Measurements from ENCODE around the gene GHRHR.

The GHRHR gene

GRCh38 chr7:30973292-30973691, 9.5 kb downstream of the GHRHR start:
- Histone ChIP-seq H3K4me3 (no peak overlapping the region), H3K9me3 (ENCODE audit: low read depth, low read length) (no peaks in the 10 kb centered on the region), H3K36me3 (ENCODE audit: insufficient read depth, low read length) (no peaks in the 10 kb centered on the region), H3K9ac (ENCODE audit: insufficient read length) (no peak overlapping the region), H3K27ac (no peak overlapping the region)
- DNase-seq (ENCODE audit: low read depth, low spot score), result no peak
- TF ChIP-seq POLR2AphosphoS5 (IDR thresholded peaks at IDR 0.05; ENCODE audit: borderline replicate concordance, low read depth, low read length), result no peak
- TF ChIP-seq FOXP2 (optimal IDR thresholded peaks at IDR 0.05; ENCODE audit: control extremely low read depth, extremely low read length, insufficient read depth), result no peak
- no peak for TF ChIP-seq EZH2 (IDR thresholded peaks at IDR 0.05)

GRCh38 chr7:30973791-30974604, 10.2 kb downstream of the GHRHR start:
- H3K36me3 ChIP-seq (ENCODE audit: insufficient read depth, low read length), result no peaks in the 10 kb centered on the region
- no peak overlapping the region for H3K27ac ChIP-seq
- H3K9ac ChIP-seq (ENCODE audit: insufficient read length), result no peak overlapping the region
- no peak for DNase-seq (ENCODE audit: low read depth, low spot score)
- no peak overlapping the region for H3K4me3 ChIP-seq
- no peak for TF ChIP-seq POLR2AphosphoS5 (IDR thresholded peaks at IDR 0.05; ENCODE audit: borderline replicate concordance, low read depth, low read length)
- no peak for TF ChIP-seq EZH2 (IDR thresholded peaks at IDR 0.05)
- TF ChIP-seq FOXP2 (optimal IDR thresholded peaks at IDR 0.05; ENCODE audit: control extremely low read depth, extremely low read length, insufficient read depth), result no peak
- no peaks in the 10 kb centered on the region for H3K9me3 ChIP-seq (ENCODE audit: low read depth, low read length)

GRCh38 chr7:30974605-30975255, 11.0 kb downstream of the GHRHR start:
- no peak for TF ChIP-seq FOXP2 (optimal IDR thresholded peaks at IDR 0.05; ENCODE audit: control extremely low read depth, extremely low read length, insufficient read depth)
- no peak for TF ChIP-seq POLR2AphosphoS5 (IDR thresholded peaks at IDR 0.05; ENCODE audit: borderline replicate concordance, low read depth, low read length)
- no peak for TF ChIP-seq EZH2 (IDR thresholded peaks at IDR 0.05)
- H3K9me3 ChIP-seq (ENCODE audit: low read depth, low read length), result no peaks in the 10 kb centered on the region
- H3K36me3 ChIP-seq (ENCODE audit: insufficient read depth, low read length), result no peaks in the 10 kb centered on the region
- H3K4me3 ChIP-seq, result no peak overlapping the region
- no peak overlapping the region for H3K9ac ChIP-seq (ENCODE audit: insufficient read length)
- no peak overlapping the region for H3K27ac ChIP-seq
- DNase-seq (ENCODE audit: low read depth, low spot score), result no peak

- H3K27ac ChIP-seq, result no peak overlapping the region
- no peaks in the 10 kb centered on the region for H3K36me3 ChIP-seq (ENCODE audit: insufficient read depth, low read length)
- no peak overlapping the region for H3K9ac ChIP-seq (ENCODE audit: insufficient read length)
- no peak overlapping the region for H3K4me3 ChIP-seq
- TF ChIP-seq EZH2 (IDR thresholded peaks at IDR 0.05) (no peak), FOXP2 (optimal IDR thresholded peaks at IDR 0.05; ENCODE audit: control extremely low read depth, extremely low read length, insufficient read depth) (no peak), POLR2AphosphoS5 (IDR thresholded peaks at IDR 0.05; ENCODE audit: borderline replicate concordance, low read depth, low read length) (no peak)
- no peaks in the 10 kb centered on the region for H3K9me3 ChIP-seq (ENCODE audit: low read depth, low read length)
- DNase-seq (ENCODE audit: low read depth, low spot score), result no peak
Measured at GRCh38 chr7:30975256-30975899, 11.6 kb downstream of the GHRHR start.

GRCh38 chr7:30976381-30976780, 12.6 kb downstream of the GHRHR start:
- Histone ChIP-seq H3K4me3 (no peak overlapping the region), H3K9me3 (ENCODE audit: low read depth, low read length) (no peaks in the 10 kb centered on the region), H3K27ac (no peak overlapping the region), H3K36me3 (ENCODE audit: insufficient read depth, low read length) (no peaks in the 10 kb centered on the region), H3K9ac (ENCODE audit: insufficient read length) (no peak overlapping the region)
- DNase-seq (ENCODE audit: low read depth, low spot score), result no peak
- TF ChIP-seq EZH2 (IDR thresholded peaks at IDR 0.05) (no peak), FOXP2 (optimal IDR thresholded peaks at IDR 0.05; ENCODE audit: control extremely low read depth, extremely low read length, insufficient read depth) (no peak), POLR2AphosphoS5 (IDR thresholded peaks at IDR 0.05; ENCODE audit: borderline replicate concordance, low read depth, low read length) (no peak)

- Histone ChIP-seq H3K36me3 (ENCODE audit: insufficient read depth, low read length) (no peaks in the 10 kb centered on the region), H3K9ac (ENCODE audit: insufficient read length) (no peak overlapping the region), H3K9me3 (ENCODE audit: low read depth, low read length) (no peaks in the 10 kb centered on the region), H3K27ac (no peak overlapping the region), H3K4me3 (no peak overlapping the region)
- TF ChIP-seq EZH2 (IDR thresholded peaks at IDR 0.05) (no peak), POLR2AphosphoS5 (IDR thresholded peaks at IDR 0.05; ENCODE audit: borderline replicate concordance, low read depth, low read length) (no peak), FOXP2 (optimal IDR thresholded peaks at IDR 0.05; ENCODE audit: control extremely low read depth, extremely low read length, insufficient read depth) (no peak)
- DNase-seq (ENCODE audit: low read depth, low spot score), result no peak
Measured at GRCh38 chr7:30977222-30977621, 13.5 kb downstream of the GHRHR start.

GRCh38 chr7:30977896-30978564, 14.3 kb downstream of the GHRHR start:
- no peaks in the 10 kb centered on the region for H3K36me3 ChIP-seq (ENCODE audit: insufficient read depth, low read length)
- no peak for DNase-seq (ENCODE audit: low read depth, low spot score)
- H3K9ac ChIP-seq (ENCODE audit: insufficient read length), result no peak overlapping the region
- H3K9me3 ChIP-seq (ENCODE audit: low read depth, low read length), result no peaks in the 10 kb centered on the region
- no peak overlapping the region for H3K4me3 ChIP-seq
- no peak for TF ChIP-seq EZH2 (IDR thresholded peaks at IDR 0.05)
- no peak for TF ChIP-seq POLR2AphosphoS5 (IDR thresholded peaks at IDR 0.05; ENCODE audit: borderline replicate concordance, low read depth, low read length)
- TF ChIP-seq FOXP2 (optimal IDR thresholded peaks at IDR 0.05; ENCODE audit: control extremely low read depth, extremely low read length, insufficient read depth), result no peak
- no peak overlapping the region for H3K27ac ChIP-seq

GRCh38 chr7:30979027-30979426, 15.3 kb downstream of the GHRHR start:
- Histone ChIP-seq H3K27ac (no peak overlapping the region), H3K9ac (ENCODE audit: insufficient read length) (no peak overlapping the region), H3K9me3 (ENCODE audit: low read depth, low read length) (no peaks in the 10 kb centered on the region), H3K4me3 (no peak overlapping the region), H3K36me3 (ENCODE audit: insufficient read depth, low read length) (no peaks in the 10 kb centered on the region)
- DNase-seq (ENCODE audit: low read depth, low spot score), result no peak
- TF ChIP-seq FOXP2 (optimal IDR thresholded peaks at IDR 0.05; ENCODE audit: control extremely low read depth, extremely low read length, insufficient read depth) (no peak), EZH2 (IDR thresholded peaks at IDR 0.05) (no peak), POLR2AphosphoS5 (IDR thresholded peaks at IDR 0.05; ENCODE audit: borderline replicate concordance, low read depth, low read length) (no peak)
